Stimulated activated effector memory CD8-positive, alpha-beta T cell treated with anti-CD3 and anti-CD28 coated beads, Interleukin-12 subunit alpha, Interleukin-12 subunit beta, amount 100 ng/mL, for 72 hours (primary cell): ENCODE measurements around the gene COA3.

Experiments used
- ATAC-seq: fragments of 150-1000 bp; cut with Tn5 transposase; 2 replicates; pipeline ENCODE4 v1.10.0; 2021
- DNase-seq, 2 donors: peaks; one replicate each; pipeline ENCODE4 v3.0.0; 2021 to 2022; ENCODE audit warnings: low spot score in 2 of 2
- H3K27ac Mint-ChIP-seq: one replicate; pipeline ENCODE4 v1.8.0; 2022; ENCODE audit warnings: mild to moderate bottlenecking, mixed read lengths
- H3K36me3 Mint-ChIP-seq: one replicate; pipeline ENCODE4 v1.8.0; 2022; ENCODE audit warnings: mild to moderate bottlenecking, mixed read lengths
- H3K4me1 Mint-ChIP-seq: one replicate; pipeline ENCODE4 v1.8.0; 2022; ENCODE audit warnings: mixed read lengths
- H3K4me3 Mint-ChIP-seq: one replicate; pipeline ENCODE4 v1.8.0; 2022; ENCODE audit warnings: mild to moderate bottlenecking, mixed read lengths
- H3K9me3 Mint-ChIP-seq: one replicate; pipeline ENCODE4 v1.8.0; 2022; ENCODE audit warnings: mixed read lengths

The COA3 gene

GRCh38 chr17:42796066-42796758 lies 2.3 kb downstream of the COA3 start:
- Mint-ChIP-seq H3K4me1 (peaks cover 42% of the 10 kb centered on the region), H3K27ac (peak overlapping the region; percentile 62), H3K36me3 (no peaks in the 10 kb centered on the region), H3K4me3 (peak overlapping the region; percentile 28), H3K9me3 (no peaks in the 10 kb centered on the region)
- DNase-seq (no peak), ATAC-seq (no peak)

- Mint-ChIP-seq H3K36me3 (no peaks in the 10 kb centered on the region), H3K27ac (peak overlapping the region; percentile 62), H3K4me3 (no peak overlapping the region), H3K9me3 (no peaks in the 10 kb centered on the region), H3K4me1 (peaks cover 42% of the 10 kb centered on the region)
- ATAC-seq (no peak), DNase-seq (no peak)
These were observed 3.0 kb downstream of the COA3 start for GRCh38 chr17:42795465-42795864.

- H3K4me1 Mint-ChIP-seq, result peaks cover 42% of the 10 kb centered on the region
- no peak for ATAC-seq
- DNase-seq, result no peak
- no peaks in the 10 kb centered on the region for H3K36me3 Mint-ChIP-seq
- no peak overlapping the region for H3K4me3 Mint-ChIP-seq
- H3K9me3 Mint-ChIP-seq, result no peaks in the 10 kb centered on the region
- H3K27ac Mint-ChIP-seq, result peak overlapping the region; percentile 62
These were observed 3.4 kb downstream of the COA3 start for GRCh38 chr17:42795061-42795460.

GRCh38 chr17:42792545-42792944 lies 6.0 kb downstream of the COA3 start:
- ATAC-seq, result no peak
- H3K4me3 Mint-ChIP-seq, result no peak overlapping the region

GRCh38 chr17:42791948-42792347 lies 6.6 kb downstream of the COA3 start:
- Mint-ChIP-seq H3K4me1 (peaks cover 25% of the 10 kb centered on the region), H3K27ac (no peak overlapping the region), H3K4me3 (no peak overlapping the region), H3K9me3 (no peaks in the 10 kb centered on the region), H3K36me3 (peaks cover 4% of the 10 kb centered on the region)
- ATAC-seq, result no peak
- DNase-seq, result no peak

More at GRCh38 chr17:42792545-42792944, 6.0 kb downstream of the COA3 start:
- no peaks in the 10 kb centered on the region for H3K9me3 Mint-ChIP-seq
- peaks cover 4% of the 10 kb centered on the region for H3K36me3 Mint-ChIP-seq
- DNase-seq, result no peak
- peaks cover 31% of the 10 kb centered on the region for H3K4me1 Mint-ChIP-seq
- H3K27ac Mint-ChIP-seq, result no peak overlapping the region

GRCh38 chr17:42787266-42787665 lies 11.2 kb downstream of the COA3 start:
- DNase-seq (no peak), ATAC-seq (no peak)
- no peak overlapping the region for H3K4me3 Mint-ChIP-seq
- peaks cover 4% of the 10 kb centered on the region for H3K36me3 Mint-ChIP-seq
- H3K4me1 Mint-ChIP-seq, result peaks cover 31% of the 10 kb centered on the region
- H3K27ac Mint-ChIP-seq, result no peak overlapping the region
- no peaks in the 10 kb centered on the region for H3K9me3 Mint-ChIP-seq

- no peak overlapping the region for H3K4me3 Mint-ChIP-seq
- DNase-seq (no peak), ATAC-seq (peak; percentile 27)
- H3K27ac Mint-ChIP-seq, result no peak overlapping the region
- peaks cover 4% of the 10 kb centered on the region for H3K36me3 Mint-ChIP-seq
- no peaks in the 10 kb centered on the region for H3K9me3 Mint-ChIP-seq
- H3K4me1 Mint-ChIP-seq, result peaks cover 31% of the 10 kb centered on the region
These were observed 13.5 kb downstream of the COA3 start for GRCh38 chr17:42784811-42785592.

GRCh38 chr17:42784409-42784808 lies 14.1 kb downstream of the COA3 start:
- Mint-ChIP-seq H3K36me3 (peaks cover 6% of the 10 kb centered on the region), H3K4me1 (peaks cover 36% of the 10 kb centered on the region), H3K4me3 (no peak overlapping the region), H3K9me3 (no peaks in the 10 kb centered on the region), H3K27ac (no peak overlapping the region)
- ATAC-seq (no peak), DNase-seq (no peak)

- Mint-ChIP-seq H3K9me3 (no peaks in the 10 kb centered on the region), H3K4me1 (peaks cover 41% of the 10 kb centered on the region), H3K27ac (no peak overlapping the region), H3K4me3 (no peak overlapping the region), H3K36me3 (peaks cover 13% of the 10 kb centered on the region)
- no peak for DNase-seq
- ATAC-seq, result no peak
These were observed 14.7 kb downstream of the COA3 start for GRCh38 chr17:42783791-42784138.

- peaks cover 15% of the 10 kb centered on the region for H3K36me3 Mint-ChIP-seq
- H3K9me3 Mint-ChIP-seq, result no peaks in the 10 kb centered on the region
- H3K4me3 Mint-ChIP-seq, result no peak overlapping the region
- no peak overlapping the region for H3K27ac Mint-ChIP-seq
- ATAC-seq (no peak), DNase-seq (no peak)
- peaks cover 41% of the 10 kb centered on the region for H3K4me1 Mint-ChIP-seq
These were observed 15.3 kb downstream of the COA3 start for GRCh38 chr17:42783062-42783790.

GRCh38 chr17:42782166-42783061 lies 16.1 kb downstream of the COA3 start:
- no peaks in the 10 kb centered on the region for H3K9me3 Mint-ChIP-seq
- H3K27ac Mint-ChIP-seq, result no peak overlapping the region
- ATAC-seq (no peak), DNase-seq (no peak)
- H3K4me1 Mint-ChIP-seq, result peaks cover 41% of the 10 kb centered on the region
- no peak overlapping the region for H3K4me3 Mint-ChIP-seq
- peaks cover 21% of the 10 kb centered on the region for H3K36me3 Mint-ChIP-seq

GRCh38 chr17:42781639-42782165 lies 16.8 kb downstream of the COA3 start:
- no peaks in the 10 kb centered on the region for H3K9me3 Mint-ChIP-seq
- H3K27ac Mint-ChIP-seq, result no peak overlapping the region
- peaks cover 28% of the 10 kb centered on the region for H3K36me3 Mint-ChIP-seq
- no peak for ATAC-seq
- peaks cover 41% of the 10 kb centered on the region for H3K4me1 Mint-ChIP-seq
- H3K4me3 Mint-ChIP-seq, result no peak overlapping the region
- DNase-seq, result no peak

- DNase-seq, result no peak
- Mint-ChIP-seq H3K4me3 (no peak overlapping the region), H3K36me3 (peaks cover 35% of the 10 kb centered on the region), H3K9me3 (no peaks in the 10 kb centered on the region), H3K4me1 (peaks cover 41% of the 10 kb centered on the region), H3K27ac (no peak overlapping the region)
- no peak for ATAC-seq
These were observed 17.5 kb downstream of the COA3 start for GRCh38 chr17:42780851-42781638.
